Measurements from ENCODE around the gene PGA5.

GRCh38 chr11:61297341-61297740 lies 56.4 kb downstream of the PGA5 start:
- no peak for TF ChIP-seq CTCF (IDR thresholded peaks at IDR 0.05; ENCODE audit: insufficient read depth, low read length, poor library complexity, severe bottlenecking)
- no peak for TF ChIP-seq EZH2phosphoT487 (conservative IDR thresholded peaks at IDR 0.05; ENCODE audit: low read length)

Data from SU-DHL-6 (cell line).